RWPE1 (cell line): ENCODE measurements around the gene THRB.

Experiments
- CTCF ChIA-PET: fragments of 350-600 bp; sonication (Branson Sonifier 250); formaldehyde crosslinking; extraction: SDS; loops from one replicate; lab custom pipeline; 2021; lab: Yijun Ruan, JAX
- POLR2A ChIA-PET: fragments of 400-600 bp; formaldehyde crosslinking; extraction: SDS; loops from one replicate; lab custom pipeline; 2020; ENCODE audit warnings: antibody characterized with exemption; ENCODE audit not compliant: low non-redundant PET; lab: Yijun Ruan, JAX
- DNase-seq: peaks from one replicate; pipeline ENCODE4 v3.0.0; 2012; ENCODE audit warnings: low spot score
- H3K27ac ChIP-seq: fragments of 450-650 bp; 2 replicates; pipeline ENCODE4 v1.5.1; 2017
- CTCF ChIP-seq: fragments of 450-650 bp; conservative IDR thresholded peaks from 2 replicates; pipeline ENCODE4 v1.5.1; 2017; ENCODE audit warnings: low read depth, mild to moderate bottlenecking

The THRB gene

GRCh38 chr3:24476871-24477656 lies 17.6 kb downstream of the THRB start:
- no peak for TF ChIP-seq CTCF
- CTCF ChIA-PET, result no interaction called here
- no peak for DNase-seq

DNA sequence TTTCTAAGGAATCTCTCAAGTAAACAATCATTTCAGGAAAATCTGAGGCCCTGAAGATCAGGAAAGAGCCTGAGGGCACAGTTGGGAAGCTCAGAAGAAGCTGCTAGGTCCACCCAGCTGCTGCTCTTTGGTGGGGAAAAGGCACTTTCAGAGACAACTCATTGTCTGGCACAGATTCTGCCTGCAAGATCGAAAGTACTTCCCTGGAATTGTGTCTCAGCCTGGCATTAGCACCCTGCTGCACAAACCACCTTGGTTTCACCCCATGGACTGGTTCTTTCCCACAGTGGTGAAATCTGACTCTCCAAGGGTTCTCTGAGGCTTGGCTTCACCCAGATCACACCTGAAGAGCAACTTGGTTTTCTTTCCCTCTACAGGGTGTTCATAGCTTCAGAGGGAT lies 18.7 kb downstream of the THRB start:
- ChIA-PET POLR2A (no interaction called here), CTCF (no interaction called here)
- DNase-seq, result no peak

More at GRCh38 chr3:24476871-24477656, 17.6 kb downstream of the THRB start:
- POLR2A ChIA-PET, result no interaction called here
- H3K27ac ChIP-seq, result no peak overlapping the region

DNA sequence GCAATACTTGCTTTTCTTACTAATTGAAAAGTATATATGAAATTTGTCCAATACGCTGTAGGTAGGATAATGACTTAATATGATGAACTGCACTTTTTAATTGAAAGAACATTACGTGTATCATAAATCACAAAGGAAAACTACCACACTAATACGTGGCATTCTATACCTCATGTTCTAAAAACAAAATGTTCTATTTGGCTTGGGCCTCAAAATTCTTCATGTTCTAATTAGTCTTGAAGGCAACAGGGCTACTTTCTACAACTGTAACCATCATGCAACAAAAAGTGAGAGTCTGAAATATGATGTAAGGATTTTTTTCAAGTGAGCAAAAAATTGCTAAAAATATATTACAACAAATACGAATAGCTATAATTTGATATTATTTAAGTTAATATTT lies 19.8 kb downstream of the THRB start:
- ChIA-PET CTCF (no interaction called here), POLR2A (no interaction called here)
- DNase-seq, result no peak

More for the DNA sequence above, 18.7 kb downstream of the THRB start:
- H3K27ac ChIP-seq, result peak overlapping the region; percentile 70
- no peak for TF ChIP-seq CTCF

GRCh38 chr3:24472358-24472757 lies 22.3 kb downstream of the THRB start:
- CTCF ChIA-PET, result interaction anchor here (0.6 to 1.2 kb wide), 3 partner anchors 65 to 482 kb away, joined by 3 read pairs; no protein-coding TSS in a partner anchor
- no peak for TF ChIP-seq CTCF
- POLR2A ChIA-PET, result no interaction called here
- DNase-seq, result peak; percentile 46
- no peak overlapping the region for H3K27ac ChIP-seq

More for the DNA sequence above, 19.8 kb downstream of the THRB start:
- H3K27ac ChIP-seq, result no peak overlapping the region
- no peak for TF ChIP-seq CTCF

- TF ChIP-seq CTCF, result no peak
- POLR2A ChIA-PET, result no interaction called here
- no peak overlapping the region for H3K27ac ChIP-seq
- CTCF ChIA-PET, result no interaction called here
- DNase-seq, result no peak
Measured at GRCh38 chr3:24471486-24471885, 23.2 kb downstream of the THRB start.

- TF ChIP-seq CTCF, result no peak
- CTCF ChIA-PET, result no interaction called here
- POLR2A ChIA-PET, result no interaction called here
- DNase-seq, result no peak
- peak overlapping the region; percentile 66 for H3K27ac ChIP-seq
Measured at GRCh38 chr3:24470277-24470676, 24.4 kb downstream of the THRB start.
